ENCODE data around the gene SV2C. TPM values are rescaled to one million over a fixed set of nuclear protein-coding genes. Genes with fewer than 3 reads are reported as not detected.
"Not testable (repeated sequence)": the region's sequence is repeated elsewhere in the genome, so short reads cannot be mapped to it uniquely, and the experiment has no call there.

SV2C gene
- total RNA-seq, 1 donor from 2014 or later = 0.48 TPM

DNA sequence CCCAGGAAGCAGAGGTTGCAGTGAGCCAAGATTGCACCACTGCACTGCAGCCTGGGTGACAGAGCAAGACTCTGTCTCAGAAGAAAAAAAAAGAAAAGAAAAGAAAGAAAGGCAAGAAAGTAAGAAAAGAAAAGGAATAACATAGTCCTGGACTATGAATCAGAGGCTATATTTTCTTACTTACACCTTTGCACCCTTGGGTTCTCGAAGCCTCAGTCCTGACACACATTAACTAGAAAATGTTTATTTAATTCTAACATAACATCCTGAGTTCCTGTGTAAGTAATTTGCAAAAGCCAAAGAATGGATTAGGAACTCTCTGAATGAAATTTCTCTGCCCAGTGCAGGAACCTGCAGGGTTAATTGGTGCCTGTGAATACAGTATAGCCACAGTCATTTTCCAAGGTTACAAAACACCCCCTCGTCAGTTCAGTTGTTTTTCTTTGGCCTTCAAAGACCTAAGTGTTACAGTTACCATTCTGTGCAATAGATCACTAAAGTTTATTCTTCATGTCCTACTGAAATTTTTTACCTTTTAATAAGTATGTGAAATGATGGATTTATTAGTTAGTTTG, 147.6 kb downstream of the SV2C start:
- Mint-ChIP-seq H3K27me3 (peaks cover 16% of the 10 kb centered on the region), H3K9me3 (ENCODE audit: low read depth) (no peaks in the 10 kb centered on the region), H3K36me3 (ENCODE audit: insufficient read depth) (no peaks in the 10 kb centered on the region), H3K4me3 (ENCODE audit: low read depth) (no peak overlapping the region), H3K27ac (no peak overlapping the region), H3K4me1 (ENCODE audit: low read depth) (no peaks in the 10 kb centered on the region)
- TF ChIP-seq, protein P1, sequence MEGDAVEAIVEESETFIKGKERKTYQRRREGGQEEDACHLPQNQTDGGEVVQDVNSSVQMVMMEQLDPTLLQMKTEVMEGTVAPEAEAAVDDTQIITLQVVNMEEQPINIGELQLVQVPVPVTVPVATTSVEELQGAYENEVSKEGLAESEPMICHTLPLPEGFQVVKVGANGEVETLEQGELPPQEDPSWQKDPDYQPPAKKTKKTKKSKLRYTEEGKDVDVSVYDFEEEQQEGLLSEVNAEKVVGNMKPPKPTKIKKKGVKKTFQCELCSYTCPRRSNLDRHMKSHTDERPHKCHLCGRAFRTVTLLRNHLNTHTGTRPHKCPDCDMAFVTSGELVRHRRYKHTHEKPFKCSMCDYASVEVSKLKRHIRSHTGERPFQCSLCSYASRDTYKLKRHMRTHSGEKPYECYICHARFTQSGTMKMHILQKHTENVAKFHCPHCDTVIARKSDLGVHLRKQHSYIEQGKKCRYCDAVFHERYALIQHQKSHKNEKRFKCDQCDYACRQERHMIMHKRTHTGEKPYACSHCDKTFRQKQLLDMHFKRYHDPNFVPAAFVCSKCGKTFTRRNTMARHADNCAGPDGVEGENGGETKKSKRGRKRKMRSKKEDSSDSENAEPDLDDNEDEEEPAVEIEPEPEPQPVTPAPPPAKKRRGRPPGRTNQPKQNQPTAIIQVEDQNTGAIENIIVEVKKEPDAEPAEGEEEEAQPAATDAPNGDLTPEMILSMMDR (IDR thresholded peaks at IDR 0.05; ENCODE audit: unreplicated experiment) = no peak
- DNase-seq (ENCODE audit: low spot score, unreplicated experiment) = no peak

DNA sequence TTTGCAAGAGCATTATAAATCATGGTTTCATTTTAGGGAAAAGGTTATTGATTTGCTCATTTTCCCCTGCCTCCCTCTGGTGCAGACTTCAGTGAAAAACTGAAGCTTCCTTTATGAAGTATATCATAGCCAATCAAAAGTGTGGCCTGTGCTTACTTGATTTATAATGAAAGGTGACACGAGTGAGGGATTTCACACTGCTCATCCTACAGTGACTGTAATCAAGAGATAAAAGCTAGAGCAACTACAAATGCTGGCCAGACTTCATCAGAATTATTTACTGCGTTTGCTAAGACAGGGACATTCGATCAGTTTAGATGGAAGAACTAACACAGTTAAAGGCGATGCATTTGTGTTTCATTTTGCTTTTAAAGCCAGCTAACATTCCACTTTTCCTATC, 151.5 kb downstream of the SV2C start:
- no peaks in the 10 kb centered on the region for H3K9me3 Mint-ChIP-seq (ENCODE audit: low read depth)
- H3K4me1 Mint-ChIP-seq (ENCODE audit: low read depth) = no peaks in the 10 kb centered on the region
- no peak overlapping the region for H3K27ac Mint-ChIP-seq
- H3K36me3 Mint-ChIP-seq (ENCODE audit: insufficient read depth) = no peaks in the 10 kb centered on the region
- H3K4me3 Mint-ChIP-seq (ENCODE audit: low read depth) = no peak overlapping the region
- peaks cover 11% of the 10 kb centered on the region for H3K27me3 Mint-ChIP-seq
- DNase-seq (ENCODE audit: low spot score, unreplicated experiment) = no peak
- TF ChIP-seq, protein P1 (IDR thresholded peaks at IDR 0.05; ENCODE audit: unreplicated experiment) = no peak

DNA sequence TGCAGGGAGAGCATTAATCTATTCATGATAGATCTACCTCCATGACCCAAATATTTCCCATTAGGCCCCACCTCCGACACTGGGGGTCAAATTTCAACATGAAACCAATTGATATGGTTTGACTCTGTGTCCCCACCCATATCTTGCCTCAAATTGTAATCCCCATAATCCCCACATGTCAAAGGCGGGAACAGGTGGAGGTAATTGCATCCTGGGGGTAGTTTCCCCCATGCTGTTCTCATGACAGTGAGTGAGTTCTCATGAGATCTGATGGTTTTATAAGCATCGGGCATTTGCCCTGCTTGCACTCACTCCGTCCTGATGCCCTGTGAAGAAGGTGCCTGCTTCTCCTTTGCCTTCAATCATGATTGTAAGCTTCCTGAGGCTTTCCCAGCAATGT, 153.5 kb downstream of the SV2C start:
- Mint-ChIP-seq H3K27me3 (peaks cover 15% of the 10 kb centered on the region), H3K4me3 (ENCODE audit: low read depth) (no peak overlapping the region), H3K9me3 (ENCODE audit: low read depth) (no peaks in the 10 kb centered on the region), H3K36me3 (ENCODE audit: insufficient read depth) (no peaks in the 10 kb centered on the region), H3K27ac (no peak overlapping the region), H3K4me1 (ENCODE audit: low read depth) (peaks cover 2% of the 10 kb centered on the region)
- no peak for DNase-seq (ENCODE audit: low spot score, unreplicated experiment)
- TF ChIP-seq, protein P1 (IDR thresholded peaks at IDR 0.05; ENCODE audit: unreplicated experiment) = no peak

DNA sequence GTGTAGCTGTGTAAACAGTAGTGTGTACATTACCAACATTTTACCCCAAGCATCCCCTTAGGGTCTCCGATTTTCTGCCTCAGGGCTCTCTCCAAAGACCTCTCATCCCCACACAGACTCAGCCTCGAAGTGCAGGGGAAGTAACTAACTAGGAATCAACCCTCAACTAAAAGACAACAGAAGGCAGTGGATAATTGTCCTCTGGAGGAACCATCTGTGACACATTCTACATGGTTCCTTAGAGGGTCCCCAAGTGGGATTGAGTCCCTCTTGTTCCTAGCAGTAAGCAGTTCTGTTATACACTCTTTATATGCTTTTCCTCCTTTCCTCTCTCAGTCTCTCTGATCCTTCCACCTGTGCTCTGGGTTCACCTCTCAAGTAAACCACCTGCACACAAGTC, 157.2 kb downstream of the SV2C start:
- DNase-seq (ENCODE audit: low spot score, unreplicated experiment) = no peak
- TF ChIP-seq, protein P1 (IDR thresholded peaks at IDR 0.05; ENCODE audit: unreplicated experiment) = no peak
- Mint-ChIP-seq H3K27ac (peak overlapping the region; percentile 39), H3K4me1 (ENCODE audit: low read depth) (peaks cover 2% of the 10 kb centered on the region), H3K27me3 (peaks cover 23% of the 10 kb centered on the region), H3K36me3 (ENCODE audit: insufficient read depth) (no peaks in the 10 kb centered on the region), H3K4me3 (ENCODE audit: low read depth) (no peak overlapping the region), H3K9me3 (ENCODE audit: low read depth) (no peaks in the 10 kb centered on the region)

DNA sequence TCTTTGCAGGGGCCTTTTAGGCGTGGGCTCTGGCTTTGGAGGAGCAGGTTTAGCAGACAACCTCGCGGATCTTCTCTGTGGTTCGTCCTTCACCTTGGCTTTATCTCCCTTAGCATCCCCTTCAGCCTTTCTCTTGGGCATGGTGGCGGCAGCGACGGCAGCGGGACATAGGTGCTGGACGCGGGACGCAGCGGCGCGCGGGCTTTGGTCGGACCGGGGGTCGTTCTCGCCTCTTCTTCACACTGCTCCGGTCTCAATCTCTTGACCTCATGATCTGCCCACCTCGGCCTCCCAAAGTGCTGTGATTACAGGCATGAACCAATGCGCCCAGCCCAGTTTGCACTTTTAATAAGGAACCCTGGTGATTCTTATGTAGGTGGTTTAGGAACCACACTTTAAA, 159.0 kb downstream of the SV2C start:
- H3K9me3 Mint-ChIP-seq (ENCODE audit: low read depth); H3K36me3 Mint-ChIP-seq (ENCODE audit: insufficient read depth); H3K4me3 Mint-ChIP-seq (ENCODE audit: low read depth); H3K4me1 Mint-ChIP-seq (ENCODE audit: low read depth); DNase-seq (ENCODE audit: low spot score, unreplicated experiment); H3K27ac Mint-ChIP-seq: not testable (repeated sequence)
- peaks cover 25% of the 10 kb centered on the region for H3K27me3 Mint-ChIP-seq

DNA sequence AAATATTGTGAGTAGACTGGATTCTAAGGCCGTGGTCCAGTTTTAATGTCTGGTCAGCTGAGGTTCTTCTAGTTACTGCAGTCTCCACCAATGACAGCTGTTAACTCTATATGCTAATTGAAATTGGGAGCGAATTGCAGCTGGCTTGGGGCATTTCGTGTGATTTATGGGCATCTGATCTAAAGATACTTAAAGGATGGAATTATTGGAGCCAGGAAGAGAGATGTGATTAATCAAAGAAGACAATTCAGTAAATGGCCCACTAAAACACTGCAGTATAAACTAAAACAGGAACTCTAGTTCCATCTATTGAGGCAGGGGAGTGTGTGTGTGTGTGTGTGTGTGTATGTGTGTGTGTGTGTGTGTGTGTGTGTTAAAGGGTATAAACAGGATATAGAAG, 162.4 kb downstream of the SV2C start:
- no peaks in the 10 kb centered on the region for H3K9me3 Mint-ChIP-seq (ENCODE audit: low read depth)
- TF ChIP-seq, protein P1 (IDR thresholded peaks at IDR 0.05; ENCODE audit: unreplicated experiment) = no peak
- no peaks in the 10 kb centered on the region for H3K4me1 Mint-ChIP-seq (ENCODE audit: low read depth)
- H3K27me3 Mint-ChIP-seq = peaks cover 14% of the 10 kb centered on the region
- H3K4me3 Mint-ChIP-seq (ENCODE audit: low read depth) = no peak overlapping the region
- H3K36me3 Mint-ChIP-seq (ENCODE audit: insufficient read depth) = no peaks in the 10 kb centered on the region
- DNase-seq (ENCODE audit: low spot score, unreplicated experiment) = no peak
- H3K27ac Mint-ChIP-seq = no peak overlapping the region

Measured in progenitor cell of endocrine pancreas (in vitro differentiated cells).